ENCODE data around the gene LRRC28. TPM values are rescaled to one million over a fixed set of nuclear protein-coding genes. Genes with fewer than 3 reads are reported as not detected.

Gene LRRC28
- total and polyA plus RNA-seq, 2 donors (not counting 1 experiment from before 2014, with no cell fraction given): 13.3 to 31.8 TPM

GRCh38 chr15:99429681-99430081 is 178.4 kb downstream of the LRRC28 start:
- peaks cover 50 to 58% of the 10 kb centered on the region in 2 donors for H3K4me1 ChIP-seq (ENCODE audit: control insufficient read depth in 2 of 2, insufficient read depth in 2 of 2, low read length in 2 of 2)
- peak overlapping the region; percentile 61 for H3K27ac Mint-ChIP-seq

More at GRCh38 chr15:99429681-99430081, 178.4 kb downstream of the LRRC28 start:
- no peak overlapping the region for H3K4me3 ChIP-seq (ENCODE audit: control extremely low read depth in 1 of 5, extremely low read depth in 1 of 5, insufficient read depth in 1 of 5, low read depth in 2 of 5, low read length in 4 of 5)
- H2AFZ ChIP-seq (ENCODE audit: insufficient read depth, low read depth, low read length, poor library complexity, severe bottlenecking): no peak overlapping the region
- no peaks in the 10 kb centered on the region for H4K20me1 ChIP-seq (ENCODE audit: control insufficient read depth, insufficient read depth, low read length, poor library complexity, severe bottlenecking)
- peaks cover 2% of the 10 kb centered on the region for H3K79me2 ChIP-seq (ENCODE audit: control insufficient read depth, insufficient read depth, low read length)
- Mint-ChIP-seq H3K9me3 (ENCODE audit: insufficient read depth) (no peaks in the 10 kb centered on the region), H3K4me1 (peaks cover 56% of the 10 kb centered on the region), H3K27me3 (no peaks in the 10 kb centered on the region), H3K4me3 (no peak overlapping the region)
- no peak overlapping the region for H3K4me2 ChIP-seq (replicated peaks; ENCODE audit: low read depth, low read length, poor library complexity, severe bottlenecking)
- H3K27ac ChIP-seq (ENCODE audit: low read length in 2 of 2): no peak overlapping the region
- H3K36me3 ChIP-seq (replicated peaks in 1 of 2; ENCODE audit: control extremely low read depth in 1 of 2, control insufficient read depth in 1 of 2, extremely low read depth in 1 of 2, insufficient read depth in 2 of 2, low read length in 1 of 2): no peaks in the 10 kb centered on the region
- TF ChIP-seq EZH2 (IDR thresholded peaks at IDR 0.05; ENCODE audit: borderline replicate concordance, insufficient read depth, low read depth, low read length, poor library complexity, severe bottlenecking) (no peak), CTCF (IDR thresholded peaks at IDR 0.05) (no peak)
- no peak for ATAC-seq (ENCODE audit: low read depth)
- peaks cover 0 to 7% (median 0%) of the 10 kb centered on the region in 3 donors for H3K9me3 ChIP-seq (ENCODE audit: control extremely low read depth in 1 of 3, control insufficient read depth in 2 of 3, insufficient read depth in 1 of 3, low read length in 2 of 3)
- H3K27me3 ChIP-seq (replicated peaks in 1 of 4; ENCODE audit: control extremely low read depth in 1 of 4, control insufficient read depth in 3 of 4, insufficient read depth in 4 of 4, low read length in 3 of 4): no peaks in the 10 kb centered on the region
- no peak overlapping the region for H3K9ac ChIP-seq (ENCODE audit: low read length)
- intact Hi-C loops (cut with micrococcal nuclease): loop anchor here (10.0 kb wide), 1 partner anchor 65 kb away; no protein-coding TSS in a partner anchor
- ChIA-PET POLR2A (no interaction called here), CTCF (interaction anchor here (1.4 kb wide), 1 partner anchor 24 kb away, joined by 3 read pairs; no protein-coding TSS in a partner anchor)
- DNase-seq: no peak
- WGBS (ENCODE audit: insufficient coverage): 95% methylated on average over 5 of the region's 5 CpGs
